Neural crest cell (in vitro differentiated cells): ENCODE results near the gene MS4A6E. TPM values are rescaled to one million over a fixed set of nuclear protein-coding genes. Genes with fewer than 3 reads are reported as not detected.

ENCODE experiments used
- DNase-seq: peaks from one replicate; pipeline ENCODE4 v3.0.0; 2021; ENCODE audit warnings: low read depth, mixed read lengths, low spot score
- H3K27ac Mint-ChIP-seq: one replicate; pipeline ENCODE4 v1.8.0; 2021; ENCODE audit warnings: mild to moderate bottlenecking, mixed read lengths; ENCODE audit not compliant: unreplicated experiment
- H3K27me3 Mint-ChIP-seq: 2 replicates; pipeline ENCODE4 v1.8.0; 2021; ENCODE audit warnings: low read depth, mild to moderate bottlenecking, mixed read lengths
- H3K36me3 Mint-ChIP-seq: 2 replicates; pipeline ENCODE4 v1.8.0; 2021; ENCODE audit warnings: low read depth, mild to moderate bottlenecking, mixed read lengths
- H3K4me1 Mint-ChIP-seq: 2 replicates; pipeline ENCODE4 v1.8.0; 2021; ENCODE audit warnings: mixed read lengths
- H3K4me3 Mint-ChIP-seq: one replicate; pipeline ENCODE4 v1.8.0; 2021; ENCODE audit warnings: mild to moderate bottlenecking, mixed read lengths
- H3K9me3 Mint-ChIP-seq: 2 replicates; pipeline ENCODE4 v1.8.0; 2021; ENCODE audit warnings: mixed read lengths
- total RNA-seq: library from RNA; stranded (reverse); gene quantifications from 2 replicates; pipeline ENCODE4 v1.2.1, GENCODE V29; 2021
- TF ChIP-seq, protein P1 (sequence below): fragments of 200-600 bp; sonication (generic); conservative IDR thresholded peaks from 2 replicates; pipeline ENCODE4 v1.5.0; 2021; ENCODE audit warnings: antibody characterized with exemption, mild to moderate bottlenecking

MS4A6E gene
- total RNA-seq, 1 donor from 2014 or later: not detected

GRCh38 chr11:60338053-60338452, 11.0 kb downstream of the MS4A6E start:
- TF ChIP-seq, protein P1, sequence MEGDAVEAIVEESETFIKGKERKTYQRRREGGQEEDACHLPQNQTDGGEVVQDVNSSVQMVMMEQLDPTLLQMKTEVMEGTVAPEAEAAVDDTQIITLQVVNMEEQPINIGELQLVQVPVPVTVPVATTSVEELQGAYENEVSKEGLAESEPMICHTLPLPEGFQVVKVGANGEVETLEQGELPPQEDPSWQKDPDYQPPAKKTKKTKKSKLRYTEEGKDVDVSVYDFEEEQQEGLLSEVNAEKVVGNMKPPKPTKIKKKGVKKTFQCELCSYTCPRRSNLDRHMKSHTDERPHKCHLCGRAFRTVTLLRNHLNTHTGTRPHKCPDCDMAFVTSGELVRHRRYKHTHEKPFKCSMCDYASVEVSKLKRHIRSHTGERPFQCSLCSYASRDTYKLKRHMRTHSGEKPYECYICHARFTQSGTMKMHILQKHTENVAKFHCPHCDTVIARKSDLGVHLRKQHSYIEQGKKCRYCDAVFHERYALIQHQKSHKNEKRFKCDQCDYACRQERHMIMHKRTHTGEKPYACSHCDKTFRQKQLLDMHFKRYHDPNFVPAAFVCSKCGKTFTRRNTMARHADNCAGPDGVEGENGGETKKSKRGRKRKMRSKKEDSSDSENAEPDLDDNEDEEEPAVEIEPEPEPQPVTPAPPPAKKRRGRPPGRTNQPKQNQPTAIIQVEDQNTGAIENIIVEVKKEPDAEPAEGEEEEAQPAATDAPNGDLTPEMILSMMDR: no peak
- Mint-ChIP-seq H3K27me3 (no peaks in the 10 kb centered on the region), H3K4me3 (no peak overlapping the region), H3K27ac (no peak overlapping the region), H3K9me3 (no peaks in the 10 kb centered on the region), H3K4me1 (peaks cover 16% of the 10 kb centered on the region), H3K36me3 (no peaks in the 10 kb centered on the region)
- no peak for DNase-seq

DNA sequence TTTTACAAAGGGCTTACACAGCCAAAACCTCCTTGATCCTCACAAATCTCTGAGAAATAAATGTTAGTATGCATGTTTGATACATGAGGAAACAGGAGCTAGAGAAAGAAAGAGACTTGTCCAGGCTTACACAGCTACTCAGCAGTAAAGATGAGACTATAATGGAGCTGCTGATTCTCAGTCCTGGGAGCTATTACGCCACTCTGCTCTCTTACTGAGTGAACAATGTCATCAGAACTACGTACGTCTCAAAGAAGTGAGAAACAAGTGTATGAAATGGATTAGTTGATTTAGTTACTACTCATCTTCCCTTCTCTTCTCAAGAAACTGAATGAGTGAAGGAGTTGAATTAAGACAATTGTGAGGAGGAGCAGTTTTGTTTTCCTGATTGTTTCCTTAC, 12.3 kb downstream of the MS4A6E start:
- no peak overlapping the region for H3K27ac Mint-ChIP-seq
- H3K27me3 Mint-ChIP-seq: no peaks in the 10 kb centered on the region
- DNase-seq: no peak
- H3K4me3 Mint-ChIP-seq: no peak overlapping the region
- peaks cover 11% of the 10 kb centered on the region for H3K4me1 Mint-ChIP-seq
- no peaks in the 10 kb centered on the region for H3K36me3 Mint-ChIP-seq
- no peaks in the 10 kb centered on the region for H3K9me3 Mint-ChIP-seq
- TF ChIP-seq, protein P1: no peak

DNA sequence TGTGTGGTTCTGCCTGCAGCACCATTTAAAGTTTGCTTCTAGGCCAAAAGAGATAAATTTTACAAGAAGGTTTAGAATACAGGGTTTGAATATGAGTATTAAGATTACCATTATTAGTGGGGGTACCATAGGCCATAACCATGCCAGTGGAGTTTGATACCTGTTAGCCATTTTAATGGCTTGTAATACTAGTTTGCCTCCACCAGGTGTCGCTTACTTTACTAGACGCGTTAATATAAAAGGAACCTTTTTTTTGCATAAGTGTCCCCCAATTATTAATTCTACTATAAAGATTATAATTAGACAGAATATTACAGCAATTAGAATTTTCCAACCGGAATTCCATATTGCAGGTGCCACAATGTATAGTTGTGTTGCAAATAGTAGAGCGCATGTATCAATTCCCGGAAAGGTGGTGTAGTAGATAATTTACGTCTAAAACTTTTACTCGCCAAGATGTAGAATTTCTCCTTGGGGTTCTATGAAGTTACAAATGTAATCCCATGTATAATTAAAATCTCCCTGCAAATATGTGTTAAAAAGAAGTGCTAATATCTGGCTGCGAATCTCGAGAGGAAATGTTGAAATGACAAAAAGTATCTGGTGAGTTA, 16.1 kb downstream of the MS4A6E start:
- H3K4me1 Mint-ChIP-seq: peaks cover 7% of the 10 kb centered on the region
- DNase-seq: no peak
- H3K27ac Mint-ChIP-seq: no peak overlapping the region
- H3K9me3 Mint-ChIP-seq: no peaks in the 10 kb centered on the region
- no peak overlapping the region for H3K4me3 Mint-ChIP-seq
- TF ChIP-seq, protein P1: peak; percentile 74
- H3K36me3 Mint-ChIP-seq: no peaks in the 10 kb centered on the region
- H3K27me3 Mint-ChIP-seq: no peaks in the 10 kb centered on the region

GRCh38 chr11:60344146-60344545, 17.1 kb downstream of the MS4A6E start:
- Mint-ChIP-seq H3K9me3 (no peaks in the 10 kb centered on the region), H3K36me3 (no peaks in the 10 kb centered on the region), H3K27me3 (no peaks in the 10 kb centered on the region), H3K4me3 (no peak overlapping the region), H3K4me1 (peaks cover 7% of the 10 kb centered on the region), H3K27ac (no peak overlapping the region)
- TF ChIP-seq, protein P1: no peak
- DNase-seq: no peak

GRCh38 chr11:60345489-60345888, 18.4 kb downstream of the MS4A6E start:
- no peak overlapping the region for H3K4me3 Mint-ChIP-seq
- TF ChIP-seq, protein P1: peak; percentile 56
- H3K4me1 Mint-ChIP-seq: peaks cover 7% of the 10 kb centered on the region
- peaks cover 2% of the 10 kb centered on the region for H3K9me3 Mint-ChIP-seq
- no peaks in the 10 kb centered on the region for H3K36me3 Mint-ChIP-seq
- no peaks in the 10 kb centered on the region for H3K27me3 Mint-ChIP-seq
- DNase-seq: peak; percentile 20
- no peak overlapping the region for H3K27ac Mint-ChIP-seq
